ENCODE results near the gene UTP25.
"Not testable (repeated sequence)": the region's sequence is repeated elsewhere in the genome, so short reads cannot be mapped to it uniquely, and the experiment has no call there.

The UTP25 gene

DNA sequence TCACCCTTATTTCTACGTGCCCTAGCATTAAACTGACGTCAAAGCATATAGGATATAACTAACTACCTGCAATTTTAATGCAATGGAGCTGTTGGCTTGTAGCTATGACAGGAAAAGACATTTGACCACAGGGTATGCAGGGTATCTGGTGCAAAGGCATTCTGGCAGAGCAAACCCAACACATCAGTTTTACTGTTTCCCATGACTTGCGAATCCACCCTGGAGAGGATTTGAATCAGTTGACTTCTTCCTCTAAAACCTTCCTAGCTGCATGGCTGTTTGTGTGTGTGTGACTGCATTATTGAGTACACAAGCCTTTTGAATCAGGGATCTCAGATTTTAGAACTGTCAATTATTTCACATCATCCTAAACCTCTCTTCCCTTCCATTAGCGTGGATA, 68.6 kb downstream of the UTP25 start:
- H3K4me3 ChIP-seq (ENCODE audit: low read depth, low read length): no peak overlapping the region
- H3K9ac ChIP-seq (ENCODE audit: low read depth, low read length): no peak overlapping the region
- H3K27ac ChIP-seq (ENCODE audit: low read depth, low read length): peak overlapping the region; percentile 57
- 0 out of 2 replicates have a peak, but pooled peaks cover 4% of the 10 kb centered on the region for H3K4me1 ChIP-seq (ENCODE audit: control insufficient read depth, insufficient read depth, low read length)
- no peaks in the 10 kb centered on the region for H3K9me3 ChIP-seq (ENCODE audit: control insufficient read depth, insufficient read depth, low read length)
- H3K27me3 ChIP-seq (ENCODE audit: control insufficient read depth, insufficient read depth, low read length): no peaks in the 10 kb centered on the region
- no peaks in the 10 kb centered on the region for H3K36me3 ChIP-seq (ENCODE audit: control insufficient read depth, insufficient read depth, low read length)

DNA sequence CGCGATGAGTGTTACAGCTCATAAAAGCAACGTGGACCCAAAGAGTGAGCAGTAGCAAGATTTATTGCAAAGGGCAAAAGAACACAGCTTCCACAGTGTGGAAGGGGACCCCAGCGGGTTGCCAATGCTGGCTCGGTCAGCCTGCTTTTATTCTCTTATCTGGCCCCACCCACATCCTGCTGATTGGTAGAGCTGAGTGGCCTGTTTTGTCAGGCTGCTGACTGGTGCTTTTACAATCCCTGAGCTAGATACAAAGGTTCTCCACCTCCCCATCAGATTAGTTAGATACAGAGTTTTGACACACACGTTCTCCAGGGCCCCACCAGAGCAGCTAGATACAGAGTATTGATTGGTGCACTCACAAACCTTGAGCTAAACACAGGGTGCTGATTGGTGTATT, 70.5 kb downstream of the UTP25 start:
- not testable (repeated sequence) for H3K9ac ChIP-seq (ENCODE audit: low read depth, low read length); H3K9me3 ChIP-seq (ENCODE audit: control insufficient read depth, insufficient read depth, low read length); H3K4me1 ChIP-seq (ENCODE audit: control insufficient read depth, insufficient read depth, low read length); H3K36me3 ChIP-seq (ENCODE audit: control insufficient read depth, insufficient read depth, low read length); H3K4me3 ChIP-seq (ENCODE audit: low read depth, low read length); H3K27me3 ChIP-seq (ENCODE audit: control insufficient read depth, insufficient read depth, low read length); H3K27ac ChIP-seq (ENCODE audit: low read depth, low read length)

GRCh38 chr1:209898851-209899250, 71.1 kb downstream of the UTP25 start:
- not testable (repeated sequence) for H3K27me3 ChIP-seq (ENCODE audit: control insufficient read depth, insufficient read depth, low read length); H3K9ac ChIP-seq (ENCODE audit: low read depth, low read length); H3K9me3 ChIP-seq (ENCODE audit: control insufficient read depth, insufficient read depth, low read length); H3K27ac ChIP-seq (ENCODE audit: low read depth, low read length); H3K36me3 ChIP-seq (ENCODE audit: control insufficient read depth, insufficient read depth, low read length); H3K4me3 ChIP-seq (ENCODE audit: low read depth, low read length); H3K4me1 ChIP-seq (ENCODE audit: control insufficient read depth, insufficient read depth, low read length)

DNA sequence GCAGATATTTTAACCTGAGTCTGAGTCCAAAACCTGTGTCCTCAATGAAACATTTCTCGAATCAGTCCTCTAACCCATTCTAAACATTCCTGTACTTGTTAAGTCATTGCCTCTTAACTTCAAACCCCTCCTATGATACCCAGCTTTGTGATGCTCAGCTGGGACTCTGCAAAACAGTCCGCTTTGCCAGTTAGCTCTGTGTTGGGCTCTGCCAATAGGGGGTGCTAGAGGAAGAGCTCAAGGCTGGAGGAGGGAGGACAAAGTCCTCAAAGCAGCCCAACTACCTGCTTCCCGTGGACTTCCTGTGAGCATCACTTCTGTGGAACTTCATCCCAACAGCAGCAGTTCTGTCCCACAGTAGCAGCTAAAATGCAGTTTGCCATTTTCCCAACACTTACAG, 72.2 kb downstream of the UTP25 start:
- no peak overlapping the region for H3K9ac ChIP-seq (ENCODE audit: low read depth, low read length)
- H3K9me3 ChIP-seq (ENCODE audit: control insufficient read depth, insufficient read depth, low read length): no peaks in the 10 kb centered on the region
- no peaks in the 10 kb centered on the region for H3K27me3 ChIP-seq (ENCODE audit: control insufficient read depth, insufficient read depth, low read length)
- no peak overlapping the region for H3K27ac ChIP-seq (ENCODE audit: low read depth, low read length)
- 0 out of 2 replicates have a peak, but pooled peaks cover 4% of the 10 kb centered on the region for H3K4me1 ChIP-seq (ENCODE audit: control insufficient read depth, insufficient read depth, low read length)
- no peaks in the 10 kb centered on the region for H3K36me3 ChIP-seq (ENCODE audit: control insufficient read depth, insufficient read depth, low read length)
- H3K4me3 ChIP-seq (ENCODE audit: low read depth, low read length): no peak overlapping the region

DNA sequence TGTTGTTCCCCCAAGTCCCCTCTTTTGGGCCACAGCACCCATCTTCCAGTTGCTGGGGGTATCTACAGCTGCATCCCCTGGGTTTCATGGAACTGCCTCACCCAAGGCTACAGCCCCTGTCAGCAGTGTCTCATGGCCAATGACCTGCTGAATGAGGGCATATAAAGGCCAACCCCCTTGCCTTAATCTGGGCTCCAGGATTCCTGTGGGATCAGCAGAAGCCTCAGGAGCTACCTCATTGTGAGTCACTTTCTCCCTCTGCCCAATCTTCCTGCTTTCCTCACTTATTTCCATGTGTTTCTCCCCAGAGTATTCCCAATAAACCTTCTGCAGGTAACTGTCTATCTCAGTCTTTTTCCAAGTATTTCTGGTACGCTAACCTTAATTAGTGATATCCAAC, 73.0 kb downstream of the UTP25 start:
- Histone ChIP-seq H3K4me3 (ENCODE audit: low read depth, low read length) (no peak overlapping the region), H3K27ac (ENCODE audit: low read depth, low read length) (no peak overlapping the region), H3K9ac (ENCODE audit: low read depth, low read length) (no peak overlapping the region), H3K36me3 (ENCODE audit: control insufficient read depth, insufficient read depth, low read length) (no peaks in the 10 kb centered on the region), H3K4me1 (ENCODE audit: control insufficient read depth, insufficient read depth, low read length) (0 out of 2 replicates have a peak, but pooled peaks cover 4% of the 10 kb centered on the region), H3K27me3 (ENCODE audit: control insufficient read depth, insufficient read depth, low read length) (no peaks in the 10 kb centered on the region), H3K9me3 (ENCODE audit: control insufficient read depth, insufficient read depth, low read length) (no peaks in the 10 kb centered on the region)

DNA sequence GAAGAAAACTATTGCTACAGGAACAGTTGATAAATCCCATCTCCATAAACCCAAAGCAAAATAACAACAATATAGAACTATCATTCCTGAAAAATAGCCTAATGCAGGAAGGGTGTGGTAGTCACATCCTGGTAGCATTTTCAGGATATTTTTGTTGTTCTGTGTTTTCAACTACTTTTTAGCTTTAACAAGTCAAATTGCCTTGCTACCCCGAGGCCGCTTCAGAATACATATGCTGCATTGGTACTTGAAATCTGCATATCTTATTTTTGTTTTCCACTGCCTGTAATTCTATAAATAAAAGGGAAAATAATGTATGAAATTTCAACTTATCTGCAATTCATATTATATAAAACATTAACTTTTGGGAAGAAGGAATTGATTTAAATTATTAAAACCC, 73.4 kb downstream of the UTP25 start:
- Histone ChIP-seq H3K4me3 (ENCODE audit: low read depth, low read length) (no peak overlapping the region), H3K9ac (ENCODE audit: low read depth, low read length) (no peak overlapping the region), H3K27ac (ENCODE audit: low read depth, low read length) (no peak overlapping the region), H3K4me1 (ENCODE audit: control insufficient read depth, insufficient read depth, low read length) (no peaks in the 10 kb centered on the region), H3K27me3 (ENCODE audit: control insufficient read depth, insufficient read depth, low read length) (no peaks in the 10 kb centered on the region), H3K9me3 (ENCODE audit: control insufficient read depth, insufficient read depth, low read length) (no peaks in the 10 kb centered on the region), H3K36me3 (ENCODE audit: control insufficient read depth, insufficient read depth, low read length) (no peaks in the 10 kb centered on the region)

GRCh38 chr1:209904774-209905173, 77.0 kb downstream of the UTP25 start:
- H3K4me1 ChIP-seq (ENCODE audit: control insufficient read depth, insufficient read depth, low read length); H3K27me3 ChIP-seq (ENCODE audit: control insufficient read depth, insufficient read depth, low read length); H3K4me3 ChIP-seq (ENCODE audit: low read depth, low read length); H3K36me3 ChIP-seq (ENCODE audit: control insufficient read depth, insufficient read depth, low read length); H3K9me3 ChIP-seq (ENCODE audit: control insufficient read depth, insufficient read depth, low read length); H3K27ac ChIP-seq (ENCODE audit: low read depth, low read length); H3K9ac ChIP-seq (ENCODE audit: low read depth, low read length): not testable (repeated sequence)

All from HUES48 (cell line).